ENCODE data around the gene CBLN3. TPM values are rescaled to one million over a fixed set of nuclear protein-coding genes. Genes with fewer than 3 reads are reported as not detected.

Gene CBLN3
- total and polyA plus RNA-seq, 9 of the 15 experiments (the other 6 are each of a cell fraction or from before 2014, with no cell fraction given), result 0.05 to 0.59 (median 0.26) TPM; not detected in 1

GRCh38 chr14:24429395-24430142 is at the start of gene CBLN3, which contains the start of gene KHNYN (continued):
- TF ChIP-seq ZFP30 (CRISPR knock-in tag; IDR thresholded peaks at IDR 0.05; ENCODE audit: borderline replicate concordance), result no peak
- TF ChIP-seq ETV5 (CRISPR knock-in tag; IDR thresholded peaks at IDR 0.05; ENCODE audit: low read depth), result peak; percentile 42; the same call in 1 of the 2 replicates
- no peak for TF ChIP-seq STAT6 (CRISPR knock-in tag; IDR thresholded peaks at IDR 0.05)
- TF ChIP-seq SAFB2 (IDR thresholded peaks at IDR 0.05; ENCODE audit: borderline replicate concordance, low read depth, low read length, severe bottlenecking), result no peak
- no peak for TF ChIP-seq U2AF1 (optimal IDR thresholded peaks at IDR 0.05; ENCODE audit: low read depth, low read length)
- no peak for TF ChIP-seq TFAM (CRISPR knock-in tag; conservative IDR thresholded peaks at IDR 0.05)
- 0 out of 2 replicates have a peak, but pooled peaks have one; percentile 46 for TF ChIP-seq MTA3 (IDR thresholded peaks at IDR 0.05; ENCODE audit: borderline replicate concordance)
- no peak for TF ChIP-seq SMAD2 (IDR thresholded peaks at IDR 0.05; ENCODE audit: low read depth, low read length)
- TF ChIP-seq CREB3L1 (IDR thresholded peaks at IDR 0.05; ENCODE audit: borderline replicate concordance, low read depth), result peak; percentile 65; the same call in 1 of the 2 replicates
- no peak for TF ChIP-seq ATF2 (CRISPR knock-in tag; IDR thresholded peaks at IDR 0.05)
- TF ChIP-seq SMARCA5 (IDR thresholded peaks at IDR 0.05), result no peak
- no peak for TF ChIP-seq BCOR (IDR thresholded peaks at IDR 0.05)
- no peak for TF ChIP-seq TAF9B (IDR thresholded peaks at IDR 0.05; ENCODE audit: partially characterized antibody)
- TF ChIP-seq SMAD3 (CRISPR knock-in tag; conservative IDR thresholded peaks at IDR 0.05), result no peak
- no peak for TF ChIP-seq E2F4 (CRISPR knock-in tag; IDR thresholded peaks at IDR 0.05; ENCODE audit: low read depth)
- TF ChIP-seq KLF16 (IDR thresholded peaks at IDR 0.05), result no peak
- no peak for TF ChIP-seq RFX1 (IDR thresholded peaks at IDR 0.05)
- TF ChIP-seq ZNF644 (tag; IDR thresholded peaks at IDR 0.05; ENCODE audit: low read depth), result no peak
- no peak for TF ChIP-seq FOXA1 (IDR thresholded peaks at IDR 0.05; ENCODE audit: borderline replicate concordance)
- peak; percentile 84 for TF ChIP-seq TAF1 (IDR thresholded peaks at IDR 0.05; ENCODE audit: control insufficient read depth, extremely low read depth, insufficient read depth, low read length, severe bottlenecking)
- TF ChIP-seq ZNF140 (CRISPR knock-in tag; IDR thresholded peaks at IDR 0.05), result no peak
- peak; percentile 49 to 63; a peak in 2 of 4 replicates for TF ChIP-seq NONO (IDR thresholded peaks at IDR 0.05; ENCODE audit: low read depth in 2 of 2, low read length in 1 of 2)
